ENCODE results near the gene ADA.

DNA sequence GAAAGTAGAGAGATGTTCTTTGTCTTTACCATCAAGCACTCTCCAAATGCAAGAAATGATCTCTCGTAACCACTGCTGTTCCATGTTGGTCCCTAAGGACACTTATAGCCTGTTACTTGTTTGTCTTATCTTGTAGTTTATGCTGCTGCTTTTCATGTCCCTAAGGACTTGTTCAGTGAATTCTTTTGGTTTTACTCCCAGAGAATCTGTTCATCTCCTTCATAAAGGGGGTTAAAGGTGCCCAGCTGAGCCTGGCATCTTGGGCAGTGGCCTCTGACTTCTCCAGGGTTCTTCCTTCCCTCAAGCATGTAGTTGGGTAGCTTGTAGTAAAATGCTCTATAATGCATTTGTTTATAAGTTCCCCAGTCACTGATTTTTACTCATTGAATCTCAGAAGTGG is 70.0 kb downstream of the ADA start:
- TF ChIP-seq, protein P1, sequence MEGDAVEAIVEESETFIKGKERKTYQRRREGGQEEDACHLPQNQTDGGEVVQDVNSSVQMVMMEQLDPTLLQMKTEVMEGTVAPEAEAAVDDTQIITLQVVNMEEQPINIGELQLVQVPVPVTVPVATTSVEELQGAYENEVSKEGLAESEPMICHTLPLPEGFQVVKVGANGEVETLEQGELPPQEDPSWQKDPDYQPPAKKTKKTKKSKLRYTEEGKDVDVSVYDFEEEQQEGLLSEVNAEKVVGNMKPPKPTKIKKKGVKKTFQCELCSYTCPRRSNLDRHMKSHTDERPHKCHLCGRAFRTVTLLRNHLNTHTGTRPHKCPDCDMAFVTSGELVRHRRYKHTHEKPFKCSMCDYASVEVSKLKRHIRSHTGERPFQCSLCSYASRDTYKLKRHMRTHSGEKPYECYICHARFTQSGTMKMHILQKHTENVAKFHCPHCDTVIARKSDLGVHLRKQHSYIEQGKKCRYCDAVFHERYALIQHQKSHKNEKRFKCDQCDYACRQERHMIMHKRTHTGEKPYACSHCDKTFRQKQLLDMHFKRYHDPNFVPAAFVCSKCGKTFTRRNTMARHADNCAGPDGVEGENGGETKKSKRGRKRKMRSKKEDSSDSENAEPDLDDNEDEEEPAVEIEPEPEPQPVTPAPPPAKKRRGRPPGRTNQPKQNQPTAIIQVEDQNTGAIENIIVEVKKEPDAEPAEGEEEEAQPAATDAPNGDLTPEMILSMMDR (conservative IDR thresholded peaks at IDR 0.05 in 1 of 2, IDR thresholded peaks at IDR 0.05 in 1 of 2; ENCODE audit: extremely low read depth in 1 of 2, insufficient read depth in 1 of 2, low read depth in 1 of 2, low read length in 2 of 2), result no peak
- no peak for TF ChIP-seq EZH2 (IDR thresholded peaks at IDR 0.05; ENCODE audit: borderline replicate concordance, low read length)
